NB4 (cell line): Measurements from ENCODE around the gene PBX3.
"Not testable (repeated sequence)": the region's sequence is repeated elsewhere in the genome, so short reads cannot be mapped to it uniquely, and the experiment has no call there.

Source experiments
- DNase-seq: peaks from one replicate; pipeline ENCODE4 v3.0.0; 2010; ENCODE audit warnings: low read depth
- H3K4me3 ChIP-seq: one replicate; pipeline ENCODE4 v1.5.1; 2011; ENCODE audit warnings: mild to moderate bottlenecking, low read depth, low read length, moderate library complexity
- MYC ChIP-seq: IDR thresholded peaks from 2 replicates; pipeline ENCODE4 v1.6.1; 2011; ENCODE audit warnings: low read depth, low read length
- POLR2A ChIP-seq: IDR thresholded peaks from 2 replicates; pipeline ENCODE4 v1.6.1; 2011; ENCODE audit warnings: mild to moderate bottlenecking; ENCODE audit not compliant: insufficient read length; ENCODE audit errors: extremely low read depth
- TF ChIP-seq, protein P1 (sequence below): IDR thresholded peaks from 2 replicates; pipeline ENCODE4 v1.6.1; 2011; ENCODE audit warnings: low read depth, low read length
- TF ChIP-seq, protein P2 (sequence below): IDR thresholded peaks from one replicate; pipeline ENCODE4 v1.5.1; 2012; ENCODE audit warnings: low read depth, low read length

The PBX3 gene

DNA sequence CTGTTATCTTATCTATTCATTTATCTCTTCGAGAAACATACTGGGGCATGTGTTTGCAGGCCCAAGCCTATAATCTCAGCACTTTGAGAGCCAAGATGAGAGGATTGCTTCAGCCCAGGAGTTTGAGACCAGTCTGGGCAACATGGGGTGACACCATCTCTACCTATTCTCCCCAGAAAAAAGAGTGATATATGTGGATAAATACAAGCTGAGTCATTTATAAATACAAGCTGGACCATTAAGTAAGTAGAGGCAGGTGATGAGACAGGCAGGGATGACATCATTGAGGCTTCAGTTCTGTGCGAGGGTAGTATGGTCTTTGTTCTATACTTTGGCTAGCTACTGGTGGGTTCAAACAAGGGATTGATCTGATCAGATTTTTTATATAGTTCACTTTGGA, 25.6 kb downstream of the PBX3 start:
- H3K4me3 ChIP-seq, result no peak overlapping the region
- no peak for DNase-seq
- TF ChIP-seq, protein P1, sequence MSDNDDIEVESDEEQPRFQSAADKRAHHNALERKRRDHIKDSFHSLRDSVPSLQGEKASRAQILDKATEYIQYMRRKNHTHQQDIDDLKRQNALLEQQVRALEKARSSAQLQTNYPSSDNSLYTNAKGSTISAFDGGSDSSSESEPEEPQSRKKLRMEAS, result no peak
- TF ChIP-seq MYC (no peak), POLR2A (no peak)
- TF ChIP-seq, protein P2, sequence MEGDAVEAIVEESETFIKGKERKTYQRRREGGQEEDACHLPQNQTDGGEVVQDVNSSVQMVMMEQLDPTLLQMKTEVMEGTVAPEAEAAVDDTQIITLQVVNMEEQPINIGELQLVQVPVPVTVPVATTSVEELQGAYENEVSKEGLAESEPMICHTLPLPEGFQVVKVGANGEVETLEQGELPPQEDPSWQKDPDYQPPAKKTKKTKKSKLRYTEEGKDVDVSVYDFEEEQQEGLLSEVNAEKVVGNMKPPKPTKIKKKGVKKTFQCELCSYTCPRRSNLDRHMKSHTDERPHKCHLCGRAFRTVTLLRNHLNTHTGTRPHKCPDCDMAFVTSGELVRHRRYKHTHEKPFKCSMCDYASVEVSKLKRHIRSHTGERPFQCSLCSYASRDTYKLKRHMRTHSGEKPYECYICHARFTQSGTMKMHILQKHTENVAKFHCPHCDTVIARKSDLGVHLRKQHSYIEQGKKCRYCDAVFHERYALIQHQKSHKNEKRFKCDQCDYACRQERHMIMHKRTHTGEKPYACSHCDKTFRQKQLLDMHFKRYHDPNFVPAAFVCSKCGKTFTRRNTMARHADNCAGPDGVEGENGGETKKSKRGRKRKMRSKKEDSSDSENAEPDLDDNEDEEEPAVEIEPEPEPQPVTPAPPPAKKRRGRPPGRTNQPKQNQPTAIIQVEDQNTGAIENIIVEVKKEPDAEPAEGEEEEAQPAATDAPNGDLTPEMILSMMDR, result no peak

DNA sequence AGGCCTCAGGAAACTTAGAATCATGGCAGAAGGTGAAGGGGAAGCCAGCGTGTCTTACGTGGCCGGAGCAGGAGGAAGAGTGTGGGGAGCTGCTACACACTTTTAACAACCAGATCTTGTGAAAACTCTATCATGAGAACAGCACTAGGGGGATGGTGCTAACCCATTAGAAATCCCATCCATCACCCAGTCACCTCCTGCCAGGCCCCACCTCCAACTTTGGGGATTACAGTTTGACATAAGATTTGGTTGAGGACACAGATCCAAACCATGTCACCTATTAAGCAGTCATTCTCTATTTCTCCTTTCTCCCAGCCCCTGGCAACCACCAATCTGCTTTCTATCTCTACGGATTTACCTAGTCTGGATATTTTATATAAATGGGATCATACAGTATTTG, 26.9 kb downstream of the PBX3 start:
- no peak for DNase-seq
- no peak for TF ChIP-seq POLR2A
- TF ChIP-seq, protein P1, result no peak
- TF ChIP-seq MYC, result no peak
- TF ChIP-seq, protein P2, result no peak
- H3K4me3 ChIP-seq, result no peak overlapping the region

DNA sequence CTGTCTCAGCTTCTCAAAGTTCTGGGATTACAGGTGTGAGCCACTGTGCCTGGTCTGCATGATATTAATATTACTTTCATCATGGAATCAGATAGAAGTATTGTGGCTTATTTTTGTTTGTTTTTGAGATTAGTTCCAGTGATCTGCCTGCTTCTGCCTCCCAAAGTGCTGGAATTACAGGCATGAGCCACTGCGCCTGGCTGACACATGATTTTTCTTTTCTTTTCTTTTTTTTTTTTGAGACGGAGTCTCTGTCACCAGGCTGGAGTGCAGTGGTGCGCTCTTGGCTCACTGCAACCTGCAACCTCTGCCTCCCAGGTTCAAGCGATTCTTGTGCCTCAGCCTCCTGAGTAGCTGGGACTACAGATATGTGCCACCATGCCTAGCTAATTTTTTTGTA, 29.6 kb downstream of the PBX3 start:
- DNase-seq, H3K4me3 ChIP-seq: not testable (repeated sequence)

DNA sequence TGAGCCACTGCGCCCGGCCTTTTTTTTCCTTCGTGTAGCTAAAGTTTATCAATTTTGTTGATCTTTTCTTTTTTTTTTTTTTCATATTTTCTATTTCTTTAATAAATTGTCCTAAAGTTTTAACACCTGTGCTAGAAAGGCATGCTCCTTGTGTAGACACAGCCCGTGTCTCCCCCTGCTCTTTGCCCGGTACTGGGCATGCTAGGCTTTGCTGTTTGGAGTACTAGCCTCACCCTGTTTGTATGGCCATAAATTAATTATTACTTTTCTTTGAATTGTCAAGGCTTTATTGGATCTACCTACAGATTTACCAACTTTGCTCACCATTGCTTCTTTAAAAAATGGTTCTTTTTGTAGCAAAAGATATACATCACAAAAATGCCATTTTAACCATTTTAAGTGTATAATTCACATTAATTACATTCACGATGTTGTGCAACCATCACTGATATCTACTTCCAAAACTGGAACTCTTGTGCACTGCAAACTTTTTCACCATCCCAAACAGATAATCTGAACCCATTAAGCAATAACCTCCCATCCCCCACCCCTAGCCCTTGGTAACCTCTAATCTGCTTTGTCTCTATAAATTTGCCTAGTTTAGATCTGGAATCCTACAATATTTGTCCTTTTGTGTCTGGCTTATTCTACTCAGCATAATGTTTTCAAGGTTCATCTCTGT, 31.5 kb downstream of the PBX3 start:
- not testable (repeated sequence) for H3K4me3 ChIP-seq, DNase-seq

- H3K4me3 ChIP-seq, DNase-seq: not testable (repeated sequence)
Observed at GRCh38 chr9:125779220-125779565, 32.0 kb downstream of the PBX3 start.

GRCh38 chr9:125782718-125783117, 35.5 kb downstream of the PBX3 start:
- TF ChIP-seq MYC (no peak), POLR2A (no peak)
- TF ChIP-seq, protein P2, result no peak
- TF ChIP-seq, protein P1, result no peak
- DNase-seq, result no peak
- H3K4me3 ChIP-seq, result no peak overlapping the region

DNA sequence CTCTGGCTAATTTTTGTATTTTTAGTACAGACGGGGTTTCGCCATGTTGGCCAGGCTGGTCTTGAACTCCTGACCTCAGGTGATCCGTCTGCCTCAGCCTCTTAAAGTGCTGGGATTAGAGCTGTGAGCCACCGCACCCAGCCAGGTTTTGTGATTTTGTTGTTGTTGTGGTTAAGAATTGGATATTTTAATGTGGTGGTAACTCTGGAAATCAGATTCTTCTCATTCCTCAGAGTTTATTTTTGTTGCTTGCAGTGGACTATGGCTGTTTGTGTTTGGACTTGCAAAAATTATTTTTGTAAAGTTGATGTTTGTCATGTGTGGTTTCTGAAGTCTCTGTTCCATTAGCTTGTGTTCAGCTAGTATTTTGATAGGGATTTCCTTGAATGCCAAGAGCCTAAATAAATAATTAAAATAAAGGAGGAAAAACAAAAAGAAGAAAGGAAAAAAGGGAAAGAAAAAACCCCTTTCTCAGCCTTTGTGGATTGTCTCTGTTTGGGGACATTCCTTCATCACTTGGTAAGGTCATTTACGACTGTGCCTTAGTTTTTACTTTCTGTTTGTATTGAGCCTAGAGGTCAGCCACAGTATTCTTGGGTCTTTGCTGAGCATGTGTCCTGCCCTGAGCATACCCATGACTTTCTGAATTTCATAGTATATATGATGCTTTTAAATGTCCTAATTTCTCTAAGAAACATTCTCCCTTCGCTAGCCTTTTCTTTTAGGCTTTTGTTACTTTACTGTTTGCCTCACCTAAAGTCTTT, 37.3 kb downstream of the PBX3 start:
- no peak overlapping the region for H3K4me3 ChIP-seq
- no peak for DNase-seq
- TF ChIP-seq POLR2A, result no peak
- TF ChIP-seq MYC, result no peak
- TF ChIP-seq, protein P1, result no peak
- TF ChIP-seq, protein P2, result no peak
